Activated T-helper 17 cell treated with anti-CD3 and anti-CD28 coated beads, Interleukin-2, amount 50 U/mL, for 72 hours (primary cell): ENCODE results near the gene EVA1C. TPM values are rescaled to one million over a fixed set of nuclear protein-coding genes. Genes with fewer than 3 reads are reported as not detected.

Experiments
- ATAC-seq: fragments of 150-1000 bp; cut with Tn5 transposase; replicated peaks from 2 replicates; pipeline ENCODE4 v1.10.0; 2021; ENCODE audit warnings: mild to moderate bottlenecking, moderate library complexity
- H3K27ac Mint-ChIP-seq: one replicate; pipeline ENCODE4 v1.8.0; 2022; ENCODE audit warnings: mixed read lengths
- H3K27me3 Mint-ChIP-seq: one replicate; pipeline ENCODE4 v1.8.0; 2022; ENCODE audit warnings: mixed read lengths
- H3K36me3 Mint-ChIP-seq: one replicate; pipeline ENCODE4 v1.8.0; 2022; ENCODE audit warnings: low read depth, mild to moderate bottlenecking, mixed read lengths
- H3K4me1 Mint-ChIP-seq: one replicate; pipeline ENCODE4 v1.8.0; 2022; ENCODE audit warnings: mixed read lengths
- H3K4me3 Mint-ChIP-seq: one replicate; pipeline ENCODE4 v1.8.0; 2022; ENCODE audit warnings: mild to moderate bottlenecking, mixed read lengths
- H3K9me3 Mint-ChIP-seq: one replicate; pipeline ENCODE4 v1.8.0; 2022; ENCODE audit warnings: mixed read lengths
- total RNA-seq, 2 donors: library from RNA; stranded (reverse); gene quantifications; one replicate each; pipeline ENCODE4 v1.2.3, GENCODE V29; 2022

The EVA1C gene
- total RNA-seq, 2 donors from 2014 or later: 10.0 to 13.1 TPM

DNA sequence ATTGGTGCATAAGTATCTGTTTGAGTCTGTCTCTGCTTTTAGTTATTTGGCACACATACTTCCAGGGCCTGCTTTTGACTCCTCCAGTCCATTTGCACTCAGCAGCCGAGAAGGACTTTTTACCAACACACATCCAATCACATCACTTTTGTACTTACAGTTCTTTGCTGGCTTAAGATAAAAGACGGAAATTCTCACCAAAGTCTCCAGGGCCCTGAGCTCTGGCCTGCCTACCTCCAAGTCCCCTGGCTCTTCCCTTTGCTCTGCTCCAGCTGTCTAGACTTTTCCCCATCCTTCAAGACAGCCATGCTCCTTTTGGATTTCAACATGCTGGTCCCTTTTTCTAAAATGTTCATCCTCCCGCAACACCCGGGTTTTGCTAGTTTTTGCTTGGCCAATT, 2.2 kb upstream of the EVA1C start:
- Mint-ChIP-seq H3K27ac (peak overlapping the region; percentile 97), H3K9me3 (no peaks in the 10 kb centered on the region), H3K4me1 (peaks cover 37% of the 10 kb centered on the region), H3K27me3 (no peaks in the 10 kb centered on the region), H3K4me3 (peak overlapping the region; percentile 97), H3K36me3 (peaks cover 5% of the 10 kb centered on the region)
- no peak for ATAC-seq

GRCh38 chr21:32410916-32411315, 1.6 kb upstream of the EVA1C start:
- Mint-ChIP-seq H3K4me3 (peak overlapping the region; percentile 97), H3K36me3 (peaks cover 10% of the 10 kb centered on the region), H3K27ac (peak overlapping the region; percentile 97), H3K9me3 (no peaks in the 10 kb centered on the region), H3K4me1 (peaks cover 43% of the 10 kb centered on the region), H3K27me3 (no peaks in the 10 kb centered on the region)
- ATAC-seq: no peak

DNA sequence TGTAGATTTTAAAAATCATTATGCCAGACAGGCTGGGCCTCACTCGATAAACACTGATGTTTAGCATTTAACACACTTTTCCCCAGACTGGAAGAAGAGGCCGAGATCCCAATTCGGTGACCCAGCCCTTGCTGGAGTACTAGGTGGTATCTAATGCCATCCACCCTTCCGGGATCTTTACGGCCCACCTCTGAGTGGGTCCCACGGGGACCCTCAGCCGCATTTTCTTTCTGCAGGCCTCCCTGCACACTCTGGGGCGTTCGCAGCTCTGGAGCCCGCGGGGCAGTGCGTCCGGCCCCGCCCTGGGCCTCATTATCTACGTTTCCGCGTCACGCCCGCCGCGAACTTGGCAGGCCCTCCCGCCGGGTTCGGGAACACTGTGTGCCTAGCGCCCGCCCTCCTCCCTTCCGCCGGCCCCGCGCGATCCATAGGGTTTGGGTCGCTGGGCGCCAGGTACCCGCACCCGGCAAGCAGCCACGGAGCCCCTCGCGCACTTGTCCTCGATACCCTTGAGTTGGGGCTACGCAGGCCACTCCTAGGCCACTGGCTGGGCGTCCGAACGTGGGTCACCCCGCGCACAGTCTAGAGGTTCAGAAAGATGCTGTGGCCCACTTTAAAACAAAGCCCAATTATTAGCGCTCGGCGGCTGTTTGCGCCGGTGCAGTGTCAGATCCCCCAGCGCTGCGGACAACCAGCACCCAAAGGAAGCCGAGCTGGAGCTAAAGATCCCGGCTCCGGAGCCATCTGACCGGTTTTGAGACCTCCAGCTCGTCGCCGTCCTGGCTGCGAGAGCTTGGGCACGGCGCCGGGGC, 950 bp upstream of the EVA1C start:
- peak; percentile 76 for ATAC-seq
- Mint-ChIP-seq H3K4me3 (peak overlapping the region; percentile 97), H3K36me3 (peaks cover 12% of the 10 kb centered on the region), H3K27ac (peak overlapping the region; percentile 97), H3K27me3 (no peaks in the 10 kb centered on the region), H3K4me1 (peaks cover 44% of the 10 kb centered on the region), H3K9me3 (no peaks in the 10 kb centered on the region)

DNA sequence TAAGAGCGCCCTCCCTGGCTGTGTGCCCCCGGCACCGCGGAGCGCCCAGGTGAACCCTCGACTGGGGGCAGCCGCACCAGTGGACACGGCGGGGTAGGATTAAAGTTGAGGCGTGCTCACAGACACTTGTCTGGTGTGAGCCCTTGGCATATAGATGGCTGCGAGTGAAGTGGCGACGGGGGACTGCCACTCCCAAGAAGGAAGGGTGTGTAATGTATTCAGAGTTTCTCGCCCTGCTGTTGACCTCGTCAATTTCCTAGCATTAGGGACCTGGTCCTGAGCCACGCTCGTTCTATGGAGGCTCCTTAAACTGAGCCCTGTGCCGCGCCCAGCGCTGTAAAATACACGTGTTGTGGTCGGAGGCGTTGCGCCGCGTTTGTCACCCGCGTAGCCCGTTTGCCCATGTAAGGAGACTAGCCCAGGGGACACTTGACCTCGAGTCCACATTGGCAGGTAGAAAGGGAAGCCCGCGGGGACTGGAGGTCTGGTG, 554 bp downstream of the EVA1C start:
- Mint-ChIP-seq H3K9me3 (no peaks in the 10 kb centered on the region), H3K36me3 (peaks cover 15% of the 10 kb centered on the region), H3K4me3 (peak overlapping the region; percentile 92), H3K27ac (peak overlapping the region; percentile 82), H3K4me1 (peaks cover 44% of the 10 kb centered on the region), H3K27me3 (no peaks in the 10 kb centered on the region)
- ATAC-seq: no peak

- ATAC-seq: no peak
- Mint-ChIP-seq H3K4me3 (peak overlapping the region; percentile 92), H3K36me3 (peaks cover 20% of the 10 kb centered on the region), H3K9me3 (no peaks in the 10 kb centered on the region), H3K27me3 (no peaks in the 10 kb centered on the region), H3K27ac (peak overlapping the region; percentile 82), H3K4me1 (peaks cover 38% of the 10 kb centered on the region)
These were observed 1.4 kb downstream of the EVA1C start for GRCh38 chr21:32413697-32414578.

GRCh38 chr21:32414579-32415358, 2.3 kb downstream of the EVA1C start:
- Mint-ChIP-seq H3K9me3 (no peaks in the 10 kb centered on the region), H3K36me3 (peaks cover 20% of the 10 kb centered on the region), H3K4me1 (peaks cover 38% of the 10 kb centered on the region), H3K4me3 (peak overlapping the region; percentile 92), H3K27ac (peak overlapping the region; percentile 29), H3K27me3 (no peaks in the 10 kb centered on the region)
- no peak for ATAC-seq

- peaks cover 20% of the 10 kb centered on the region for H3K36me3 Mint-ChIP-seq
- H3K4me3 Mint-ChIP-seq: no peak overlapping the region
- no peaks in the 10 kb centered on the region for H3K9me3 Mint-ChIP-seq
- H3K27ac Mint-ChIP-seq: no peak overlapping the region
- no peaks in the 10 kb centered on the region for H3K27me3 Mint-ChIP-seq
- ATAC-seq: no peak
- peaks cover 30% of the 10 kb centered on the region for H3K4me1 Mint-ChIP-seq
These were observed 3.2 kb downstream of the EVA1C start for GRCh38 chr21:32415451-32416398.

GRCh38 chr21:32418146-32418545, 5.6 kb downstream of the EVA1C start:
- peaks cover 19% of the 10 kb centered on the region for H3K36me3 Mint-ChIP-seq
- no peak for ATAC-seq
- peaks cover 27% of the 10 kb centered on the region for H3K4me1 Mint-ChIP-seq
- no peak overlapping the region for H3K4me3 Mint-ChIP-seq
- H3K27ac Mint-ChIP-seq: no peak overlapping the region
- H3K27me3 Mint-ChIP-seq: no peaks in the 10 kb centered on the region
- no peaks in the 10 kb centered on the region for H3K9me3 Mint-ChIP-seq

GRCh38 chr21:32422064-32422463, 9.6 kb downstream of the EVA1C start:
- Mint-ChIP-seq H3K9me3 (no peaks in the 10 kb centered on the region), H3K4me3 (no peak overlapping the region), H3K27me3 (no peaks in the 10 kb centered on the region), H3K36me3 (peaks cover 14% of the 10 kb centered on the region), H3K4me1 (peaks cover 12% of the 10 kb centered on the region), H3K27ac (no peak overlapping the region)
- no peak for ATAC-seq

- no peak for ATAC-seq
- H3K4me1 Mint-ChIP-seq: peaks cover 12% of the 10 kb centered on the region
These were observed 11.0 kb downstream of the EVA1C start for GRCh38 chr21:32423320-32424190.

DNA sequence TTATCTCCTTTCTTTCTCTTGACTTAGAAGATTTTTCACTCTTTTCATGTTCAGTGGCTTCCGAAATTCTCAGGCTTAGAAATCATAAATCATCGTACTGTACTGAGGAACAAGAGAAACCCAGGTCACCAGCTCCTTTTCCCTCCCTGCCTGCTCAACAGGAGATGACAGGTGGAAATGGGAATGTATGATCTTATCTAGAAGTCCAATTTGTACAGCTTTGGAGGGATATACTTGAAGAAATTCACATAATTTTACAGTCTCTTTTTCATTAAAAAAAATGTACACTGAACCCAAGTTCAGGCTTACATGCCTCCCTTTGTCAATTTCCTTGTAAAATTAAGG, 11.7 kb downstream of the EVA1C start:
- H3K27me3 Mint-ChIP-seq: no peaks in the 10 kb centered on the region
- H3K4me1 Mint-ChIP-seq: peaks cover 12% of the 10 kb centered on the region
- no peaks in the 10 kb centered on the region for H3K9me3 Mint-ChIP-seq
- H3K27ac Mint-ChIP-seq: no peak overlapping the region
- peaks cover 6% of the 10 kb centered on the region for H3K36me3 Mint-ChIP-seq
- no peak for ATAC-seq
- no peak overlapping the region for H3K4me3 Mint-ChIP-seq

More at GRCh38 chr21:32423320-32424190, 11.0 kb downstream of the EVA1C start:
- Mint-ChIP-seq H3K36me3 (peaks cover 6% of the 10 kb centered on the region), H3K4me3 (no peak overlapping the region), H3K27me3 (no peaks in the 10 kb centered on the region), H3K9me3 (no peaks in the 10 kb centered on the region), H3K27ac (peak overlapping the region; percentile 54)

DNA sequence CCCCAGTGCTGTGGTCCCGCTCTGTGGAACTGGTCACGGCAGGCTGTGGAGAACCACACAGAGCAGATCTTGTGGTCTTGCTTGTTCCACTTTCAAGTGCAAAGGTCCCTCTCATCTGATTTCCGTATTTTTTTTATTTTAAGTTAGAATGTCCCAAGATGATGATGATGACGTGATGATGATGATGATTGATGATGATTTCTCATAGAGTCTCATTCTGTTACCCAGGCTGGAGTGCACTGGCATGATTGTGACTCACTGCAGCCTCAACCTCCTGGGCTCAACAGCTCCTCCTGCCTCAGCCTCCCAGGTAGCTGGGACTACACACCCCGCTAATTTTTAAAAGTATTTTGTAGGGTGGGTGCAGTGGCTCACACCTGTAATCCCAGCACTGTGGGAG, 12.2 kb downstream of the EVA1C start:
- H3K27ac Mint-ChIP-seq: no peak overlapping the region
- no peaks in the 10 kb centered on the region for H3K27me3 Mint-ChIP-seq
- peaks cover 12% of the 10 kb centered on the region for H3K4me1 Mint-ChIP-seq
- peaks cover 6% of the 10 kb centered on the region for H3K36me3 Mint-ChIP-seq
- ATAC-seq: no peak
- no peak overlapping the region for H3K4me3 Mint-ChIP-seq
- no peaks in the 10 kb centered on the region for H3K9me3 Mint-ChIP-seq

- peaks cover 11% of the 10 kb centered on the region for H3K36me3 Mint-ChIP-seq
- H3K27me3 Mint-ChIP-seq: no peaks in the 10 kb centered on the region
- no peak for ATAC-seq
- H3K4me1 Mint-ChIP-seq: peaks cover 12% of the 10 kb centered on the region
- no peak overlapping the region for H3K4me3 Mint-ChIP-seq
- no peak overlapping the region for H3K27ac Mint-ChIP-seq
- H3K9me3 Mint-ChIP-seq: peaks cover 3% of the 10 kb centered on the region
These were observed 13.1 kb downstream of the EVA1C start for GRCh38 chr21:32425628-32426027.
